ENCODE results near the gene NEU4. TPM values are rescaled to one million over a fixed set of nuclear protein-coding genes. Genes with fewer than 3 reads are reported as not detected.

NEU4 gene
- total RNA-seq, 2 experiments from 2014 or later = 0.84 TPM; not detected in 1

DNA sequence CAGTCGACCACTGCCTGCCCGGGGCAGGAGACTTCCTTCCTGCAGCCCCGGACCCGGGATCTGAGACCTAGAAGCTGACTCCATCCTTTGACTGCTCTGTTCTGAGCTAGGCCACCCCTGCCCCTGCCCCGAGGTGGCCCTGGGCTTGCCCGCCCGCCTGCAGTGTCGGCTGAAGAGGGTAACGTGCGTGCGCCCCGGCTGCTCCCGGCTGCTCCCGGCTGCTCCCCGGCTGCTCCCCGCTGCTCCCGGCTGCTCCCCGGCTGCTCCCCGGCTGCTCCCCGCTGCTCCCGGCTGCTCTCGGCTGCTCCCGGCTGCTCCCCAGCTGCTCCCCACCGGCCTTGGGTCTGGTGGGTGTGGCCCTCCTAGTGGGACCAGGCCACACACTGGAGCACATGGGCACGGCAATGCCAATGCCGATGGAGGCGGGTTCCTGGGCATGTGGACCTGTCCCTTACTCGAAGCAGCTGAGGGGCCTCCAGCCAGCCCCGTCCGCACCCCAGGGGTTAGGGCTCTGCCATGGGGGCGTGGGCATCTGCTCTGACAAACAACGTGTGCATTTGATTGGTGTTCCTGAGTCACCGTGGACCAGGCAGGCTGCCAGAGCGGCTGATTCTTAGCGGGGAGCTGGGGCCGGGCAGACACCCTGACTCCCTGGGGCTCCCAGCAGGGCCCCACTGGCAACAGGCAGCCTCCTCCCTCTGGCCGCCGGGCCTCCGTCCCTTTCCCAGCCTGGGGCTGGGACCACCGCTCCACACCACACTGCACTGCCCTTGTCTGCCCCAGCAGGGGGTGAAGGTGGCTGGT lies 34.4 kb upstream of the NEU4 start:
- intact Hi-C loops (cut with micrococcal nuclease; ENCODE audit: unreplicated experiment) = no loop called here
- CTCF ChIA-PET (ENCODE audit: unreplicated experiment) = no interaction called here
- no peaks in the 10 kb centered on the region for H3K36me3 ChIP-seq (ENCODE audit: insufficient read depth, low read length)
- H3K4me3 ChIP-seq (ENCODE audit: low read depth, low read length, poor library complexity, severe bottlenecking) = no peak overlapping the region
- no peaks in the 10 kb centered on the region for H3K9me2 ChIP-seq (ENCODE audit: insufficient read depth, low read length)
- no peak for DNase-seq (ENCODE audit: low spot score)
- H3K4me1 ChIP-seq (ENCODE audit: insufficient read depth, low read length, poor library complexity, severe bottlenecking) = no peaks in the 10 kb centered on the region
- H3K79me2 ChIP-seq (ENCODE audit: insufficient read depth, low read depth, low read length) = no peaks in the 10 kb centered on the region
- H2AFZ ChIP-seq (ENCODE audit: low read length) = no peak overlapping the region
- BruUV-seq (replicated peaks) = no TSS peak
- H3K27ac ChIP-seq (ENCODE audit: low read depth, low read length, poor library complexity, severe bottlenecking) = no peak overlapping the region
- no peaks in the 10 kb centered on the region for H4K20me1 ChIP-seq (ENCODE audit: insufficient read depth, low read length)
- POLR2A ChIA-PET = no interaction called here
- TF ChIP-seq, protein P1, sequence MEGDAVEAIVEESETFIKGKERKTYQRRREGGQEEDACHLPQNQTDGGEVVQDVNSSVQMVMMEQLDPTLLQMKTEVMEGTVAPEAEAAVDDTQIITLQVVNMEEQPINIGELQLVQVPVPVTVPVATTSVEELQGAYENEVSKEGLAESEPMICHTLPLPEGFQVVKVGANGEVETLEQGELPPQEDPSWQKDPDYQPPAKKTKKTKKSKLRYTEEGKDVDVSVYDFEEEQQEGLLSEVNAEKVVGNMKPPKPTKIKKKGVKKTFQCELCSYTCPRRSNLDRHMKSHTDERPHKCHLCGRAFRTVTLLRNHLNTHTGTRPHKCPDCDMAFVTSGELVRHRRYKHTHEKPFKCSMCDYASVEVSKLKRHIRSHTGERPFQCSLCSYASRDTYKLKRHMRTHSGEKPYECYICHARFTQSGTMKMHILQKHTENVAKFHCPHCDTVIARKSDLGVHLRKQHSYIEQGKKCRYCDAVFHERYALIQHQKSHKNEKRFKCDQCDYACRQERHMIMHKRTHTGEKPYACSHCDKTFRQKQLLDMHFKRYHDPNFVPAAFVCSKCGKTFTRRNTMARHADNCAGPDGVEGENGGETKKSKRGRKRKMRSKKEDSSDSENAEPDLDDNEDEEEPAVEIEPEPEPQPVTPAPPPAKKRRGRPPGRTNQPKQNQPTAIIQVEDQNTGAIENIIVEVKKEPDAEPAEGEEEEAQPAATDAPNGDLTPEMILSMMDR (conservative IDR thresholded peaks at IDR 0.05; ENCODE audit: low read length) = no peak
- TF ChIP-seq EZH2phosphoT487 (IDR thresholded peaks at IDR 0.05; ENCODE audit: borderline replicate concordance, low read depth, low read length) = no peak
- H3K4me2 ChIP-seq (ENCODE audit: low read length) = no peak overlapping the region
- no peaks in the 10 kb centered on the region for H3K9me3 ChIP-seq (ENCODE audit: low read length)

DNA sequence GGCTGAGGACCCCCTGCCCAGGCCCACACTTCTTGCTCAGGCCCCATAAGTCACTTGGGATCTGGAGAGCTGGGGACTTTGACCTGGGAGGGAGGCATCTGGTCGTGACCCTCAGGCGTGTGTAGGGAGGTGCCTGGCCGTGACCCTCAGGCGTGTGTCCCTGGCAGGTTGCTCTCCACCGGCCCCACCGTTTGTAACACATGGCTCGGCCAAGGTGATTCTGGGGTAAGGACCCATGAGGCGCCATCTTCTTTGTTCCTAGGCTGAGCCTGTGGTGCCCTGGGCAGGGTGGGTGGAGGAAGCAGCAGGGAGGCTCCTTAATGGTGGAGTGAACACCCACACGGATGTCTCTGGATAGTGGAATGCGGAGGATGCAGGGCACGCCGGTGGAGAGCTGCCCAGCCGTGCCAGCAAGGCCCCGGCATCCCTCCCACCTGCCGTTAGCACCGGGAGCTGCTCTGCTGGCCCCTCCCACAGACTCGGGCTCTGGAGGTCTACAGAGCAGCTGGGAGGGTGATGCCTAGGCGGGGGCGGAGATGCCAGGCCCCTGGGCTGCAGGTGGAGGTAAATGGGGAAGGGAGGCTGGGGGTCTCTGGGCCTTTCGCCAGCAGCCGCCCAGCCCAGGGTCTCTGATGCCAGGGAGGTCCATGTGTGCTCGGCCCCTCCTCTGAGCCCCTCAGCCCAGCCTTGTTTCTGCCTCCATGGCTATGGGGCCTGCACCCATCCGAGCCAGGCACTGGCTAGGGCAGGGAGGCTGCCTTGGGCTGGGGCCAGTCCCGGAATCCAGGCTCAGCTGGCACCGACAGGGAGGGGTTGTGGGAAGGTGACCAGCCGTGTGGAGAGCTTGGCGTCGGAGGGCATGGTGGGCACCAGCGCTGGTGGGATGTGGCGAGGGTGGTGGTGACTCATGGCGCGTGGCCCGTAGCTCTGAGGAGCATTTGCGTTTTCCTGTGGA lies 33.5 kb upstream of the NEU4 start:
- BruUV-seq (replicated peaks) = no TSS peak
- H3K27ac ChIP-seq (ENCODE audit: low read depth, low read length, poor library complexity, severe bottlenecking) = no peak overlapping the region
- intact Hi-C loops (cut with micrococcal nuclease; ENCODE audit: unreplicated experiment) = no loop called here
- no peak for DNase-seq (ENCODE audit: low spot score)
- H3K4me2 ChIP-seq (ENCODE audit: low read length) = no peak overlapping the region
- no peaks in the 10 kb centered on the region for H3K79me2 ChIP-seq (ENCODE audit: insufficient read depth, low read depth, low read length)
- H4K20me1 ChIP-seq (ENCODE audit: insufficient read depth, low read length) = no peaks in the 10 kb centered on the region
- no peaks in the 10 kb centered on the region for H3K9me2 ChIP-seq (ENCODE audit: insufficient read depth, low read length)
- no peak overlapping the region for H2AFZ ChIP-seq (ENCODE audit: low read length)
- ChIA-PET POLR2A (no interaction called here), CTCF (ENCODE audit: unreplicated experiment) (no interaction called here)
- H3K4me1 ChIP-seq (ENCODE audit: insufficient read depth, low read length, poor library complexity, severe bottlenecking) = no peaks in the 10 kb centered on the region
- H3K36me3 ChIP-seq (ENCODE audit: insufficient read depth, low read length) = no peaks in the 10 kb centered on the region
- no peaks in the 10 kb centered on the region for H3K9me3 ChIP-seq (ENCODE audit: low read length)
- no peak for TF ChIP-seq EZH2phosphoT487 (IDR thresholded peaks at IDR 0.05; ENCODE audit: borderline replicate concordance, low read depth, low read length)
- TF ChIP-seq, protein P1 (conservative IDR thresholded peaks at IDR 0.05; ENCODE audit: low read length) = no peak
- no peak overlapping the region for H3K4me3 ChIP-seq (ENCODE audit: low read depth, low read length, poor library complexity, severe bottlenecking)

All from OCI-LY7 (cell line).